ENCODE data around the gene KRT7.

- TF ChIP-seq CTCF (conservative IDR thresholded peaks at IDR 0.05; ENCODE audit: low read length) (no peak), EZH2phosphoT487 (IDR thresholded peaks at IDR 0.05; ENCODE audit: borderline replicate concordance, low read depth, low read length) (no peak)
Measured at GRCh38 chr12:52198454-52199215, 34.4 kb upstream of the KRT7 start.
